Spleen (tissue), 7 donors: ENCODE results near the gene TFB1M.

Experiments used
- CTCF ChIP-seq, 11 experiments: fragments of 200-600 bp in 7 of 11; fragments of 450-650 bp in 4 of 11; sonication (generic) in 4 of 11; IDR thresholded peaks in 8 of 11; conservative IDR thresholded peaks in 3 of 11; 1 replicate in 7 of 11; 2 replicates in 4 of 11; pipeline versions ENCODE4 v1.4.0 to v1.8.0; 2016 to 2021; ENCODE audit warnings: antibody characterized with exemption in 11 of 11, inconsistent platforms in 4 of 11, mild to moderate bottlenecking in 1 of 11
- POLR2A ChIP-seq, 3 donors: fragments of 450-650 bp; IDR thresholded peaks; one replicate each; pipeline ENCODE4 v1.5.1; 2017; ENCODE audit warnings: antibody characterized with exemption in 3 of 3, mild to moderate bottlenecking in 1 of 3
- POLR2AphosphoS5 ChIP-seq, 3 donors: sonication (generic); formaldehyde crosslinking; IDR thresholded peaks; one replicate each; pipeline ENCODE4 v1.5.1; 2017; ENCODE audit warnings: antibody characterized with exemption in 3 of 3
- donor health status: DM: no; HTN: no; CAD: no; lungs with moderate emphysema.
- donor health status: DM: no; HTN: no; CAD: no.
- donor health status: DM: no; HTN: no; CAD: no.

GRCh38 chr6:155257796-155258195, 56.5 kb downstream of the TFB1M start:
- no peak for TF ChIP-seq CTCF (IDR thresholded peaks at IDR 0.05 in 8 of 11, conservative IDR thresholded peaks at IDR 0.05 in 3 of 11)
- TF ChIP-seq POLR2A (IDR thresholded peaks at IDR 0.05): no peak
- TF ChIP-seq POLR2AphosphoS5 (IDR thresholded peaks at IDR 0.05): no peak
